RWPE2 (cell line): ENCODE results near the gene HM13.

ENCODE experiments used
- ATAC-seq: fragments of 200-7000 bp; cut with Tn5 transposase; 3 replicates; pipeline ENCODE4 v1.9.1; 2021; ENCODE audit warnings: low read depth
- DNase-seq: peaks from one replicate; pipeline ENCODE4 v3.0.0-alpha.2; 2020; ENCODE audit warnings: low spot score
- H3K27ac ChIP-seq: fragments of 450-650 bp; 2 replicates; pipeline ENCODE4 v1.5.1; 2017; ENCODE audit warnings: mild to moderate bottlenecking; ENCODE audit not compliant: poor library complexity, severe bottlenecking
- H3K27me3 ChIP-seq: fragments of 250-450 bp; sonication (Bioruptor Pico); 2 replicates; pipeline ENCODE4 v1.5.1; 2021; ENCODE audit warnings: mild to moderate bottlenecking, moderate library complexity; ENCODE audit not compliant: insufficient read depth, poor library complexity, severe bottlenecking
- H3K36me3 ChIP-seq: fragments of 250-450 bp; sonication (Bioruptor Pico); 2 replicates; pipeline ENCODE4 v1.5.1; 2020; ENCODE audit warnings: low read depth, mild to moderate bottlenecking, moderate library complexity
- H3K4me1 ChIP-seq: fragments of 250-450 bp; sonication (Bioruptor Pico); 2 replicates; pipeline ENCODE4 v1.5.1; 2021; ENCODE audit warnings: mild to moderate bottlenecking, moderate library complexity; ENCODE audit not compliant: insufficient read depth, poor library complexity, severe bottlenecking
- H3K4me3 ChIP-seq: fragments of 250-450 bp; sonication (Bioruptor Pico); 2 replicates; pipeline ENCODE4 v1.5.1; 2021; ENCODE audit warnings: mild to moderate bottlenecking, moderate library complexity; ENCODE audit not compliant: severe bottlenecking
- H3K9me3 ChIP-seq: fragments of 250-450 bp; sonication (Bioruptor Pico); 2 replicates; pipeline ENCODE4 v1.5.1; 2021; ENCODE audit warnings: mild to moderate bottlenecking, moderate library complexity; ENCODE audit not compliant: severe bottlenecking
- CTCF ChIP-seq: fragments of 450-650 bp; IDR thresholded peaks from one replicate; pipeline ENCODE4 v1.5.1; 2017; ENCODE audit warnings: mild to moderate bottlenecking, moderate library complexity; ENCODE audit not compliant: poor library complexity, severe bottlenecking

Gene HM13

GRCh38 chr20:31604567-31605030 is 90.4 kb downstream of the HM13 start:
- peaks cover 18% of the 10 kb centered on the region for H3K36me3 ChIP-seq
- H3K27me3 ChIP-seq, result no peaks in the 10 kb centered on the region
- DNase-seq, result no peak
- ATAC-seq, result 0 out of 3 replicates have a peak, but pooled peaks have one; percentile 0
- no peaks in the 10 kb centered on the region for H3K9me3 ChIP-seq
- peaks cover 35% of the 10 kb centered on the region for H3K4me1 ChIP-seq
- peak overlapping the region; percentile 91 for H3K4me3 ChIP-seq
- peak; percentile 2 for TF ChIP-seq CTCF
- peak overlapping the region; percentile 88 for H3K27ac ChIP-seq

- ATAC-seq (peak; percentile 66), DNase-seq (peak; percentile 100)
- no peak for TF ChIP-seq CTCF
- H3K27ac ChIP-seq, result peak within 1 kb of the TSS; percentile 88
- H3K27me3 ChIP-seq, result no peaks in the 10 kb centered on the region
- H3K36me3 ChIP-seq, result peaks cover 18% of the 10 kb centered on the region
- H3K9me3 ChIP-seq, result no peaks in the 10 kb centered on the region
- peaks cover 36% of the 10 kb centered on the region for H3K4me1 ChIP-seq
- H3K4me3 ChIP-seq, result peak within 1 kb of the TSS; percentile 91
These were observed 91.0 kb downstream of the HM13 start, which contains the start of gene ID1 for GRCh38 chr20:31605031-31605901. Gene ID1, plus strand, starts transcription at chr20:31605289. Its CDS starts 99 bp downstream, at chr20:31605388.

- Histone ChIP-seq H3K36me3 (peaks cover 18% of the 10 kb centered on the region), H3K4me3 (peak overlapping the region; percentile 91), H3K4me1 (peaks cover 42% of the 10 kb centered on the region), H3K27ac (peak overlapping the region; percentile 88), H3K27me3 (no peaks in the 10 kb centered on the region), H3K9me3 (no peaks in the 10 kb centered on the region)
- no peak for TF ChIP-seq CTCF
- ATAC-seq, result no peak
- peak; percentile 90 for DNase-seq
These were observed 91.9 kb downstream of the HM13 start for GRCh38 chr20:31605902-31606803.

GRCh38 chr20:31606804-31607639 is 92.8 kb downstream of the HM13 start:
- ATAC-seq (peak; percentile 13), DNase-seq (peak; percentile 91)
- peak overlapping the region; percentile 88 for H3K27ac ChIP-seq
- TF ChIP-seq CTCF, result no peak
- H3K9me3 ChIP-seq, result no peaks in the 10 kb centered on the region
- peaks cover 51% of the 10 kb centered on the region for H3K4me1 ChIP-seq
- peaks cover 18% of the 10 kb centered on the region for H3K36me3 ChIP-seq
- H3K27me3 ChIP-seq, result no peaks in the 10 kb centered on the region
- H3K4me3 ChIP-seq, result peak overlapping the region; percentile 91
